Neural progenitor cell (in vitro differentiated cells): ENCODE results near the gene CRYGS. TPM values are rescaled to one million over a fixed set of nuclear protein-coding genes. Genes with fewer than 3 reads are reported as not detected.

Experiments used
- DNase-seq: peaks from one replicate; pipeline ENCODE4 v3.0.0-alpha.2; 2016; ENCODE audit warnings: low spot score
- H2AFZ ChIP-seq: fragments of 200-600 bp; sonication (generic); replicated peaks from 2 replicates; pipeline ENCODE4 v1.6.1; 2016; ENCODE audit warnings: antibody characterized with exemption
- H3F3A ChIP-seq: fragments of 200-600 bp; sonication (generic); 2 replicates; pipeline ENCODE4 v1.6.1; 2016; ENCODE audit warnings: antibody characterized with exemption, low read depth
- H3K27ac ChIP-seq: fragments of 200-600 bp; sonication (generic); 2 replicates; pipeline ENCODE4 v1.5.1; 2016; ENCODE audit warnings: mild to moderate bottlenecking
- H3K27me3 ChIP-seq: fragments of 200-600 bp; sonication (generic); 2 replicates; pipeline ENCODE4 v1.6.1; 2016; ENCODE audit warnings: mild to moderate bottlenecking, moderate library complexity
- H3K36me3 ChIP-seq: fragments of 200-600 bp; sonication (generic); 2 replicates; pipeline ENCODE4 v1.5.1; 2016
- H3K4me1 ChIP-seq: fragments of 200-600 bp; sonication (generic); 2 replicates; pipeline ENCODE4 v1.6.1; 2016; ENCODE audit warnings: mixed run types
- H3K4me2 ChIP-seq: fragments of 200-600 bp; sonication (generic); 2 replicates; pipeline ENCODE4 v1.6.1; 2016
- H3K4me3 ChIP-seq: fragments of 200-600 bp; sonication (generic); 2 replicates; pipeline ENCODE4 v1.5.1; 2016
- H3K79me2 ChIP-seq: fragments of 200-600 bp; sonication (generic); 2 replicates; pipeline ENCODE4 v1.6.1; 2016; ENCODE audit warnings: low read depth
- H3K9ac ChIP-seq: fragments of 200-600 bp; sonication (generic); 2 replicates; pipeline ENCODE4 v1.6.1; 2016
- H3K9me3 ChIP-seq: fragments of 200-600 bp; sonication (generic); 2 replicates; pipeline ENCODE4 v1.5.1; 2016; ENCODE audit warnings: low read depth
- H4K20me1 ChIP-seq: fragments of 200-600 bp; sonication (generic); 2 replicates; pipeline ENCODE4 v1.6.1; 2016; ENCODE audit warnings: low read depth
- H3K27ac Mint-ChIP-seq: 3 replicates; pipeline ENCODE4 v1.8.0; 2021; ENCODE audit warnings: mixed read lengths
- H3K27me3 Mint-ChIP-seq: 2 replicates; pipeline ENCODE4 v1.8.0; 2022; ENCODE audit warnings: low read depth, mild to moderate bottlenecking, inconsistent platforms, moderate library complexity, mixed read lengths; ENCODE audit not compliant: insufficient read depth
- H3K36me3 Mint-ChIP-seq: 3 replicates; pipeline ENCODE4 v1.8.0; 2021; ENCODE audit warnings: mixed read lengths
- H3K4me1 Mint-ChIP-seq: 3 replicates; pipeline ENCODE4 v1.8.0; 2021; ENCODE audit warnings: mixed read lengths
- H3K4me3 Mint-ChIP-seq: 3 replicates; pipeline ENCODE4 v1.8.0; 2021; ENCODE audit warnings: mild to moderate bottlenecking, moderate library complexity, mixed read lengths
- H3K9me3 Mint-ChIP-seq: 3 replicates; pipeline ENCODE4 v1.8.0; 2020; ENCODE audit warnings: mixed read lengths
- EZH2 ChIP-seq: fragments of 200-600 bp; sonication (generic); IDR thresholded peaks from 2 replicates; pipeline ENCODE4 v1.6.1; 2017; ENCODE audit warnings: antibody characterized with exemption, mild to moderate bottlenecking, moderate library complexity
- EZH2phosphoT487 ChIP-seq: fragments of 200-600 bp; sonication (generic); IDR thresholded peaks from 2 replicates; pipeline ENCODE4 v1.6.1; 2017; ENCODE audit warnings: antibody characterized with exemption
- total RNA-seq: library from RNA; depleted of rRNA; stranded (reverse); fragments of >200 nt; gene quantifications from 2 replicates; pipeline ENCODE4 v1.2.3, GENCODE V29; 2015; ENCODE audit warnings: low replicate concordance
- TF ChIP-seq, protein P1 (sequence below): fragments of 200-600 bp; sonication (generic); IDR thresholded peaks from 2 replicates; pipeline ENCODE4 v1.5.1; 2017; ENCODE audit warnings: antibody characterized with exemption, mild to moderate bottlenecking

The CRYGS gene
- total RNA-seq, 1 donor from 2014 or later = 1.1 TPM

DNA sequence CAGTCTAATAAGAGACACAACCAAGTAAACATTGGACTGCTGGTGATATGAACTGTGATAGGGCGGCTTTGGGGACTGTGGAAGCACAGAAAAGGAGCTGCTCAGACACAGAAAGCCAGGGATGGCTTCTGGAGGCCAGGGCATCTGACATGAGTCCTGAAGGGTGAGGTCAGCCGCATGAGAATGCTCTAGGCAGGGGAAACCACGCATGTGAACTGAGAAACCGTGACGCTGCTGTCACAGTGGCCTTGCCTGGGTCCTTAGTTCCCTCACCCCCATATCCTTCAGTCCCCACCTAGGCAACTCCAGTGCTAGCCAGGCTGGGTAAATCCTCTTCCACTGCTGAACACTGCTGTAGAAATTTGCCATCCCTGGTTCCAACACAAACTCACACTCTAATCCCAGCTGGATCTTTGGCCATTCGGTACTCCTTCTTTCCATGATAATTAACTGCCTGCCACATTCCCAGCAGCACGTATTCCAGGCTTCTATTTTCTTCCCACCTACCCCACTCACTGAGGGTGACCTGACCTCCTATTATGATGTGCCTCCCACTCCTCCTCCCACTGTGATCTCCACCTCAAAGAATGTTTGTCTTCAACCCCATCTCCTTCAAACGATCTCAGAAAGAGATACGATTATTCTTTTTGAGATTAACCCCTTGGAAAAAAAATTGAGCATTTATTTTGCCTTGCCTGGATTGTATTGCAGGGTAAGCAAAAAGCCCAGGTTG lies 31.4 kb downstream of the CRYGS start:
- peaks cover 12% of the 10 kb centered on the region for H3K4me1 ChIP-seq
- H3K4me3 Mint-ChIP-seq = no peak overlapping the region
- H3K4me3 ChIP-seq = no peak overlapping the region
- H3K9ac ChIP-seq = no peak overlapping the region
- H2AFZ ChIP-seq = no peak overlapping the region
- H3K36me3 Mint-ChIP-seq = no peaks in the 10 kb centered on the region
- no peaks in the 10 kb centered on the region for H3F3A ChIP-seq
- H3K4me1 Mint-ChIP-seq = peaks cover 55% of the 10 kb centered on the region
- H3K27ac ChIP-seq = no peak overlapping the region
- H3K79me2 ChIP-seq = no peaks in the 10 kb centered on the region
- DNase-seq = no peak
- H3K27me3 ChIP-seq = no peaks in the 10 kb centered on the region
- H4K20me1 ChIP-seq = no peaks in the 10 kb centered on the region
- H3K9me3 Mint-ChIP-seq = peaks cover 2% of the 10 kb centered on the region
- peaks cover 25% of the 10 kb centered on the region for H3K27me3 Mint-ChIP-seq
- H3K4me2 ChIP-seq = no peak overlapping the region
- no peaks in the 10 kb centered on the region for H3K36me3 ChIP-seq
- no peaks in the 10 kb centered on the region for H3K9me3 ChIP-seq
- TF ChIP-seq, protein P1, sequence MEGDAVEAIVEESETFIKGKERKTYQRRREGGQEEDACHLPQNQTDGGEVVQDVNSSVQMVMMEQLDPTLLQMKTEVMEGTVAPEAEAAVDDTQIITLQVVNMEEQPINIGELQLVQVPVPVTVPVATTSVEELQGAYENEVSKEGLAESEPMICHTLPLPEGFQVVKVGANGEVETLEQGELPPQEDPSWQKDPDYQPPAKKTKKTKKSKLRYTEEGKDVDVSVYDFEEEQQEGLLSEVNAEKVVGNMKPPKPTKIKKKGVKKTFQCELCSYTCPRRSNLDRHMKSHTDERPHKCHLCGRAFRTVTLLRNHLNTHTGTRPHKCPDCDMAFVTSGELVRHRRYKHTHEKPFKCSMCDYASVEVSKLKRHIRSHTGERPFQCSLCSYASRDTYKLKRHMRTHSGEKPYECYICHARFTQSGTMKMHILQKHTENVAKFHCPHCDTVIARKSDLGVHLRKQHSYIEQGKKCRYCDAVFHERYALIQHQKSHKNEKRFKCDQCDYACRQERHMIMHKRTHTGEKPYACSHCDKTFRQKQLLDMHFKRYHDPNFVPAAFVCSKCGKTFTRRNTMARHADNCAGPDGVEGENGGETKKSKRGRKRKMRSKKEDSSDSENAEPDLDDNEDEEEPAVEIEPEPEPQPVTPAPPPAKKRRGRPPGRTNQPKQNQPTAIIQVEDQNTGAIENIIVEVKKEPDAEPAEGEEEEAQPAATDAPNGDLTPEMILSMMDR = no peak
- TF ChIP-seq EZH2phosphoT487 = no peak
- no peak for TF ChIP-seq EZH2
- H3K27ac Mint-ChIP-seq = peak overlapping the region; percentile 90

DNA sequence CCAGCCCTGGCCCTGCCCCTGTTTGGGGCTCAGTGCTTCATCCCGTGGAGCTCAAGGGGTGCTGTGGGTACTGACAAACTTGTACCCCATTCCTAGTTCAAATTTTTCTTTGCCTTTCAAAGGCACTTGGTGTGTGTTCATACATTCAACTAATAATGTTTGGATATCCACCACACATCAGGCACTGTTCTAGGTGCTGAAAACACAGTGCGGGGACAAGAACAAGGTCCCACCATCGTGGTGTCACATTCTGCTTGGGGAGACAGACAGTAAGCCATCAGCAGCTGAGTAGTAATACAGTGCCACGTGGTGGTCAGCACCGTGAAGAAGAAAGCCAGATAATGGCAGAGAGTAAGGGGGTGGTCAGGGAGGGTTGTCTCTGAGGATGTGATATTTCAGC lies 32.5 kb downstream of the CRYGS start:
- Histone ChIP-seq H3F3A (no peaks in the 10 kb centered on the region), H3K9me3 (no peaks in the 10 kb centered on the region), H3K4me1 (peaks cover 12% of the 10 kb centered on the region), H3K4me2 (no peak overlapping the region), H4K20me1 (no peaks in the 10 kb centered on the region), H3K9ac (no peak overlapping the region), H3K36me3 (no peaks in the 10 kb centered on the region), H2AFZ (no peak overlapping the region), H3K27ac (no peak overlapping the region), H3K4me3 (no peak overlapping the region), H3K27me3 (no peaks in the 10 kb centered on the region), H3K79me2 (no peaks in the 10 kb centered on the region)
- H3K9me3 Mint-ChIP-seq = peaks cover 2% of the 10 kb centered on the region
- TF ChIP-seq EZH2phosphoT487 (no peak), EZH2 (no peak)
- TF ChIP-seq, protein P1 = no peak
- H3K4me1 Mint-ChIP-seq = peaks cover 50% of the 10 kb centered on the region
- H3K4me3 Mint-ChIP-seq = no peak overlapping the region
- H3K27me3 Mint-ChIP-seq = peaks cover 28% of the 10 kb centered on the region
- H3K27ac Mint-ChIP-seq = no peak overlapping the region
- H3K36me3 Mint-ChIP-seq = no peaks in the 10 kb centered on the region
- no peak for DNase-seq

DNA sequence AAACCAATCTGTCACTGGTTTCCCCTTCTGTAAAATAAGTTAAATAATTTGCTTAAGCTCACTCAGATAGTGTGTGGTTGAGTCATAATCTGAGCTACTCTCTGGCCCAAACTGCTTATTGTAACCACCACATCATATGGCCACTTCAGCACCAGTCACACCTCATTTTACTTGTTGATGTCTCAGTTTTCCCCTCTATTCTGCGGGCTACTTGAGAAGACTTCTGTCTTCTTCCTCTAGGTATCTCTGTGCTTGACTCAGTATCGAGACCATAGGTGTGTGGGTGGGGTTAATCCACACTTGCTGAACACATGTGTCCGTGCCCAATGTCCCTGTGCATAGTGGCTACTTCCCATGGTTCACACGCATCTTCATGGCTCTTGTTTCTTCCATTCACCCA lies 32.9 kb downstream of the CRYGS start:
- H3K27me3 Mint-ChIP-seq = peaks cover 28% of the 10 kb centered on the region
- no peaks in the 10 kb centered on the region for H3K9me3 Mint-ChIP-seq
- H3K27me3 ChIP-seq = no peaks in the 10 kb centered on the region

More for the DNA sequence above, 32.9 kb downstream of the CRYGS start:
- no peaks in the 10 kb centered on the region for H3F3A ChIP-seq
- no peak for TF ChIP-seq EZH2
- TF ChIP-seq EZH2phosphoT487 = no peak
- TF ChIP-seq, protein P1 = no peak
- H3K4me3 Mint-ChIP-seq = no peak overlapping the region
- peaks cover 12% of the 10 kb centered on the region for H3K4me1 ChIP-seq
- H3K9ac ChIP-seq = no peak overlapping the region
- no peaks in the 10 kb centered on the region for H4K20me1 ChIP-seq
- H3K27ac Mint-ChIP-seq = no peak overlapping the region
- peaks cover 50% of the 10 kb centered on the region for H3K4me1 Mint-ChIP-seq
- H3K36me3 Mint-ChIP-seq = no peaks in the 10 kb centered on the region
- H3K79me2 ChIP-seq = no peaks in the 10 kb centered on the region
- no peaks in the 10 kb centered on the region for H3K9me3 ChIP-seq
- H3K4me3 ChIP-seq = no peak overlapping the region
- H3K4me2 ChIP-seq = no peak overlapping the region
- no peak overlapping the region for H2AFZ ChIP-seq
- no peak overlapping the region for H3K27ac ChIP-seq
- no peak for DNase-seq
- no peaks in the 10 kb centered on the region for H3K36me3 ChIP-seq
